Amniotic stem cell (primary cell): Measurements from ENCODE around the gene CMTM7.
A peak's percentile ranks its signal among the peaks of the same experiment; 100 is the strongest.

Experiments used
- DNase-seq: peaks from one replicate; lab custom pipeline; 2025; lab: John Stamatoyannopoulos, UW

The CMTM7 gene

GRCh38 chr3:32391643-32392535 is at the start of gene CMTM7:
Gene CMTM7, plus strand, starts transcription at chr3:32391853. Its CDS starts 54 bp downstream, at chr3:32391907.
- peak; percentile 15 for DNase-seq

GRCh38 chr3:32347343-32348125 is 44.1 kb upstream of the CMTM7 start:
- no peak for DNase-seq

- no peak for DNase-seq
These were observed 42.5 kb upstream of the CMTM7 start for GRCh38 chr3:32349184-32349583.

GRCh38 chr3:32352563-32352962 is 39.1 kb upstream of the CMTM7 start:
- DNase-seq = no peak

- DNase-seq = no peak
These were observed 38.3 kb upstream of the CMTM7 start for GRCh38 chr3:32353351-32353750.

- no peak for DNase-seq
These were observed 37.3 kb upstream of the CMTM7 start for GRCh38 chr3:32354362-32354778.

- no peak for DNase-seq
These were observed 35.8 kb upstream of the CMTM7 start for GRCh38 chr3:32355751-32356291.

GRCh38 chr3:32359766-32360492 is 31.7 kb upstream of the CMTM7 start:
- DNase-seq = no peak

- DNase-seq = no peak
These were observed 31.2 kb upstream of the CMTM7 start for GRCh38 chr3:32360493-32360827.

GRCh38 chr3:32366638-32367397 is 24.8 kb upstream of the CMTM7 start:
- DNase-seq = no peak

GRCh38 chr3:32367442-32367841 is 24.2 kb upstream of the CMTM7 start:
- DNase-seq = no peak

- DNase-seq = no peak
These were observed 20.0 kb upstream of the CMTM7 start for GRCh38 chr3:32371461-32372212.

- DNase-seq = no peak
These were observed 19.5 kb upstream of the CMTM7 start for GRCh38 chr3:32372213-32372490.

GRCh38 chr3:32373276-32373675 is 18.4 kb upstream of the CMTM7 start:
- DNase-seq = no peak

- no peak for DNase-seq
These were observed 17.8 kb upstream of the CMTM7 start for GRCh38 chr3:32373844-32374243.

GRCh38 chr3:32374788-32375595 is 16.7 kb upstream of the CMTM7 start:
- peak; percentile 57 for DNase-seq

- no peak for DNase-seq
These were observed 16.1 kb upstream of the CMTM7 start for GRCh38 chr3:32375596-32375930.

- no peak for DNase-seq
These were observed 15.5 kb upstream of the CMTM7 start for GRCh38 chr3:32376115-32376514.

GRCh38 chr3:32379831-32380500 is 11.7 kb upstream of the CMTM7 start:
- no peak for DNase-seq

- no peak for DNase-seq
These were observed 9.7 kb upstream of the CMTM7 start for GRCh38 chr3:32381922-32382321.
